Adrenal gland (tissue), 5 donors: ENCODE measurements around the gene TOR1AIP1.

Source experiments
- CTCF ChIP-seq, 6 experiments: fragments of 450-650 bp in 4 of 6; fragments of 200-600 bp in 2 of 6; sonication (generic) in 1 of 6; IDR thresholded peaks; 1 replicate in 5 of 6; 2 replicates in 1 of 6; pipeline versions ENCODE4 v1.5.1 to v1.8.0; 2016 to 2021; ENCODE audit warnings: antibody characterized with exemption in 6 of 6, mild to moderate bottlenecking in 2 of 6, moderate library complexity in 1 of 6
- POLR2A ChIP-seq, 2 donors: fragments of 450-650 bp; IDR thresholded peaks; one replicate each; pipeline ENCODE4 v1.6.1; 2017; ENCODE audit warnings: antibody characterized with exemption in 2 of 2, mild to moderate bottlenecking in 2 of 2, moderate library complexity in 1 of 2
- donor health status: DM: no; HTN: no; CAD: no.

- TF ChIP-seq CTCF (IDR thresholded peaks at IDR 0.05) (no peak), POLR2A (IDR thresholded peaks at IDR 0.05) (no peak)
Measured at GRCh38 chr1:179968994-179969919, 87.2 kb downstream of the TOR1AIP1 start.
